GM12878 (cell line): ENCODE measurements around the gene SRSF1. TPM values are rescaled to one million over a fixed set of nuclear protein-coding genes. Genes with fewer than 3 reads are reported as not detected.

Experiments
- ATAC-seq: fragments of 200-7000 bp; cut with Tn5 transposase; 3 replicates; pipeline ENCODE4 v1.9.1; 2020; ENCODE audit warnings: mild to moderate bottlenecking, moderate library complexity
- Bru-seq: library from RNA; stranded (reverse); fragments of 400-500 nt; gene quantifications from one replicate; lab custom pipeline; 2021; lab: Mats Ljungman, UMichigan
- BruChase-seq, 2 experiments: library from RNA; stranded (reverse); fragments of 400-500 nt; gene quantifications; one replicate each; lab custom pipeline; 2021; lab: Mats Ljungman, UMichigan
- BruUV-seq: library from RNA; stranded (reverse); fragments of 400-500 nt; replicated peaks from 2 replicates; lab custom pipeline; 2021; lab: Mats Ljungman, UMichigan
- CTCF ChIA-PET: fragments of 300-600 bp; sonication (Branson Sonifier 250); formaldehyde crosslinking; extraction: SDS; loops from one replicate; lab custom pipeline; 2021; ENCODE audit warnings: inconsistent platforms; lab: Yijun Ruan, JAX
- POLR2A ChIA-PET: fragments of 350-600 bp; formaldehyde crosslinking; extraction: SDS; loops from one replicate; lab custom pipeline; 2021; ENCODE audit warnings: inconsistent platforms; lab: Charles Lee
- RAD21 ChIA-PET: fragments of 300-600 bp; sonication (Branson Sonifier 250); formaldehyde crosslinking; loops from one replicate; lab custom pipeline; 2023; ENCODE audit warnings: antibody characterized with exemption; ENCODE audit not compliant: unreplicated experiment; lab: Charles Lee
- SMC1A ChIA-PET: fragments of 300-600 bp; sonication (Branson Sonifier 250); formaldehyde crosslinking; loops from one replicate; lab custom pipeline; 2023; ENCODE audit not compliant: unreplicated experiment, uncharacterized antibody; lab: Charles Lee
- DNase-seq: peaks from one replicate; pipeline ENCODE4 v3.0.0-alpha.2; 2011; ENCODE audit warnings: low read depth, low spot score
- FAIRE-seq: peaks from 3 replicates; lab custom pipeline; 2011; peaks lifted over from hg19 to GRCh38; lab: Jason Lieb, UNC
- H2AFZ ChIP-seq: 2 replicates; pipeline ENCODE4 v1.6.0; 2011; ENCODE audit warnings: low read depth, low read length, control low read depth; ENCODE audit not compliant: control insufficient read depth
- H3K27ac ChIP-seq: 2 replicates; pipeline ENCODE4 v1.5.1; 2011; ENCODE audit warnings: control low read depth; ENCODE audit not compliant: control insufficient read depth, insufficient read depth
- H3K27me3 ChIP-seq, 2 experiments: replicated peaks in 1 of 2; 2 replicates each; pipeline versions ENCODE4 v1.6.0 to v1.6.1; 2011; ENCODE audit warnings: low read length in 1 of 2; ENCODE audit not compliant: control insufficient read depth in 2 of 2, insufficient read depth in 2 of 2
- H3K36me3 ChIP-seq, 2 experiments: 2 replicates each; pipeline ENCODE4 v1.5.1; 2011; ENCODE audit warnings: low read length in 1 of 2; ENCODE audit not compliant: control insufficient read depth in 2 of 2, insufficient read depth in 2 of 2
- H3K4me1 ChIP-seq: 2 replicates; pipeline ENCODE4 v1.6.1; 2011; ENCODE audit warnings: mild to moderate bottlenecking, low read length, moderate library complexity, mixed read lengths; ENCODE audit not compliant: control insufficient read depth, insufficient read depth
- H3K4me2 ChIP-seq: 2 replicates; pipeline ENCODE4 v1.6.0; 2011; ENCODE audit warnings: control low read depth; ENCODE audit not compliant: control insufficient read depth, insufficient read depth
- H3K4me3 ChIP-seq: fragments of 200-600 bp; sonication (generic); 2 replicates; pipeline ENCODE4 v1.5.1; 2016
- H3K79me2 ChIP-seq: 2 replicates; pipeline ENCODE4 v1.6.0; 2011; ENCODE audit warnings: low read length; ENCODE audit not compliant: control insufficient read depth, insufficient read depth
- H3K9ac ChIP-seq: 2 replicates; pipeline ENCODE4 v1.8.0; 2011; ENCODE audit warnings: low read length, control low read depth, mixed read lengths; ENCODE audit not compliant: control insufficient read depth, insufficient read depth
- H3K9me3 ChIP-seq: replicated peaks from 3 replicates; pipeline ENCODE4 v1.5.1; 2011; ENCODE audit warnings: mild to moderate bottlenecking, low read length; ENCODE audit not compliant: control insufficient read depth, insufficient read depth
- H4K20me1 ChIP-seq: 2 replicates; pipeline ENCODE4 v1.6.0; 2011; ENCODE audit not compliant: control insufficient read depth, insufficient read depth
- CBFB ChIP-seq: IDR thresholded peaks from 2 replicates; pipeline ENCODE4 v1.6.1; 2016; ENCODE audit warnings: antibody characterized with exemption, low read depth
- CREB1 ChIP-seq: IDR thresholded peaks from 2 replicates; pipeline ENCODE4 v1.6.1; 2012; ENCODE audit warnings: low read depth, mild to moderate bottlenecking, inconsistent platforms
- GATAD2B ChIP-seq: fragments of 450-650 bp; conservative IDR thresholded peaks from 2 replicates; pipeline ENCODE4 v1.6.1; 2017; ENCODE audit warnings: low read depth, mild to moderate bottlenecking, moderate library complexity
- IKZF1 ChIP-seq: fragments of 450-650 bp; conservative IDR thresholded peaks from 2 replicates; pipeline ENCODE4 v1.6.1; 2017; ENCODE audit warnings: antibody characterized with exemption, mild to moderate bottlenecking
- MTA2 ChIP-seq: fragments of 450-650 bp; IDR thresholded peaks from 2 replicates; pipeline ENCODE4 v1.6.1; 2016; ENCODE audit warnings: low read depth, mild to moderate bottlenecking, moderate library complexity
- NBN ChIP-seq: fragments of 450-650 bp; IDR thresholded peaks from 2 replicates; pipeline ENCODE4 v1.6.1; 2016
- NR2F1 ChIP-seq: fragments of 450-650 bp; conservative IDR thresholded peaks from 2 replicates; pipeline ENCODE4 v1.6.1; 2017; ENCODE audit warnings: mild to moderate bottlenecking
- POLR2A ChIP-seq: IDR thresholded peaks from 2 replicates; pipeline ENCODE4 v1.6.1; 2011; ENCODE audit warnings: low read depth, mild to moderate bottlenecking, low read length
- RELB ChIP-seq: fragments of 450-650 bp; IDR thresholded peaks from 2 replicates; pipeline ENCODE4 v1.6.1; 2017; ENCODE audit warnings: low read depth, mild to moderate bottlenecking, moderate library complexity
- TBL1XR1 ChIP-seq: IDR thresholded peaks from 2 replicates; pipeline ENCODE4 v1.6.1; 2012; ENCODE audit warnings: low read depth, low read length, improper control_type of control experiment
- YY1 ChIP-seq: IDR thresholded peaks from 2 replicates; pipeline ENCODE4 v1.6.1; 2011; ENCODE audit warnings: low read depth, mild to moderate bottlenecking, low read length
- ZNF217 ChIP-seq: fragments of 450-650 bp; IDR thresholded peaks from 2 replicates; pipeline ENCODE4 v1.6.1; 2017; ENCODE audit warnings: antibody characterized with exemption, mild to moderate bottlenecking
- ZNF687 ChIP-seq: fragments of 450-650 bp; IDR thresholded peaks from 2 replicates; pipeline ENCODE4 v1.6.1; 2017; ENCODE audit warnings: mild to moderate bottlenecking, moderate library complexity
- WGBS: methylation state at CpG from one replicate; pipeline ENCODE4 v1.1.6; 2016; ENCODE audit warnings: low lambda C conversion rate; ENCODE audit not compliant: insufficient replicate concordance, insufficient coverage; ENCODE audit errors: missing lambda C conversion rate; 5-methylcytosine and 5-hydroxymethylcytosine counted together
- in situ Hi-C: fragments of 300-500 bp; cut with MboI; formaldehyde crosslinking; loops from 9 replicates; pipeline ENCODE4 v1.14.3; 2018; ENCODE audit warnings: mixed read lengths
- intact Hi-C: fragments of 100-400 bp; cut with micrococcal nuclease; formaldehyde crosslinking; loops from one replicate; pipeline ENCODE4 v1.14.2; 2022; ENCODE audit not compliant: unreplicated experiment
- long read RNA-seq, 2 experiments: library from polyadenylated mRNA; unstranded; transcript quantifications; one replicate each; pipeline ENCODE4 v2.0.0, GENCODE V29; 2019 to 2020
- polyA minus RNA-seq, 3 experiments: library from RNA; depleted of rRNA, polyadenylated mRNA; stranded (reverse); fragments of >200 nt; gene quantifications; 2 replicates each; pipeline ENCODE4 v1.2.3, GENCODE V29; 2011
- polyA plus RNA-seq, 11 experiments: library from polyadenylated mRNA; depleted of rRNA in 4 of 11; unstranded in 6 of 11; stranded (reverse) in 5 of 11; fragments of >200 nt; fragmentation: Nextera tagmentation in 4 of 11; fragmentation: Illumina TruSeq in 1 of 11; extraction: Ambion mirVana in 4 of 11; extraction: Trizol in 1 of 11; gene quantifications; 1 replicate in 1 of 11; 2 replicates in 10 of 11; pipeline versions ENCODE4 v1.2.1 to v1.2.3, GENCODE V29; 2011 to 2016; ENCODE audit warnings: inconsistent platforms in 2 of 11, missing spikeins in 2 of 11, low read depth in 1 of 11
- total RNA-seq, 4 experiments: library from RNA; depleted of rRNA in 3 of 4; stranded (reverse); fragments of >200 nt in 3 of 4; fragmentation: Illumina TruSeq in 1 of 4; extraction: Trizol in 1 of 4; gene quantifications; 2 replicates each; pipeline versions ENCODE4 v1.2.1 to v1.2.3, GENCODE V29; 2013 to 2021

SRSF1 gene
- total RNA-seq (2013; cell fraction: nucleolus; rRNA removed): 908 and 925 TPM in 2 replicates
- total RNA-seq (2014; rRNA removed): 386 and 445 TPM in 2 replicates
- 449 and 474 TPM in 2 replicates for total RNA-seq (2014; rRNA removed; fragmentation: Illumina TruSeq; extraction: Trizol)
- total RNA-seq (2021): 429 and 438 TPM in 2 replicates
- polyA plus RNA-seq (2011; ENCODE audit: low read depth): 92.6 TPM
- 451 and 626 TPM in 2 replicates for polyA plus RNA-seq (2011; rRNA removed)
- polyA plus RNA-seq (2011; cell fraction: cytosol; rRNA removed): 202 and 387 TPM in 2 replicates
- polyA plus RNA-seq (2011; cell fraction: nucleus; rRNA removed): 1,046 and 1,298 TPM in 2 replicates
- polyA plus RNA-seq (2012): 174 and 210 TPM in 2 replicates
- 377 and 464 TPM in 2 replicates for polyA plus RNA-seq (2014; fragmentation: Illumina TruSeq; extraction: Trizol)
- polyA plus RNA-seq (2014; fragmentation: Nextera tagmentation; extraction: Ambion mirVana): 100 to 1,000 TPM; 101 to 104 TPM
- 392 and 421 TPM in 2 replicates for polyA plus RNA-seq (2014; rRNA removed)
- polyA plus RNA-seq (2016; fragmentation: Nextera tagmentation; extraction: Ambion mirVana): 100 to 1,000 TPM; 387 to 420 TPM
- 321 and 353 TPM in 2 replicates for polyA minus RNA-seq (2011; rRNA and poly(A)+ RNA removed)
- polyA minus RNA-seq (2011; cell fraction: cytosol; rRNA and poly(A)+ RNA removed): 159 and 182 TPM in 2 replicates
- polyA minus RNA-seq (2011; cell fraction: nucleus; rRNA and poly(A)+ RNA removed): 566 and 707 TPM in 2 replicates
- Bru-seq, nascent RNA: percentile 100 among the genes with signal in this experiment
- BruChase-seq, experiment 1, labeled RNA remaining after a 6-hour chase: percentile 100 among the genes with signal in this experiment
- BruChase-seq, experiment 2, labeled RNA remaining after a 2-hour chase: percentile 100 among the genes with signal in this experiment
- long read RNA-seq, experiment 1, transcript SRSF1-201 (4 exons, 1,513 nt): major isoform, 176 of 186 reads
- long read RNA-seq, experiment 1, partial matches to known transcripts: 5 of 186 reads
- long read RNA-seq, experiment 1, other reads (novel, unspliced or antisense): 5 of 186 reads
- long read RNA-seq, experiment 2, transcript SRSF1-204 (4 exons, 1,720 nt): minor isoform, 14 of 315 reads
- long read RNA-seq, experiment 2, transcript SRSF1-201 (4 exons, 1,513 nt): major isoform, 134 of 315 reads
- long read RNA-seq, experiment 2, partial matches to known transcripts: 17 of 315 reads
- long read RNA-seq, experiment 2, other reads (novel, unspliced or antisense): 149 of 315 reads

- no TSS peak for BruUV-seq
- ChIA-PET SMC1A (interaction anchor here (0.8 to 3.1 kb wide), 16 partner anchors 10 to 308 kb away, joined by 3 to 13 read pairs (median 4); partner anchors contain the start of gene MRPS23), POLR2A (interaction anchor here (0.6 to 2.9 kb wide), 22 partner anchors 9 to 1098 kb away, joined by 3 to 21 read pairs (median 3); partner anchors contain the start of genes DYNLL2 and MRPS23), RAD21 (interaction anchor here (0.6 to 3.2 kb wide), 16 partner anchors 10 to 157 kb away, joined by 3 to 22 read pairs (median 6); partner anchors contain the start of genes DYNLL2, MRPS23 and VEZF1), CTCF (interaction anchor here (0.9 to 19.6 kb wide), 17 partner anchors 8 to 926 kb away, joined by 3 to 708 read pairs (median 3); partner anchors contain the start of gene MRPS23)
- Histone ChIP-seq H3K9ac (peak within 1 kb of the TSS; percentile 95), H3K27me3 (no peaks in the 10 kb centered on the region), H3K36me3 (peaks cover 1 to 27% of the 10 kb centered on the region in 2 experiments; a peak in 3 of 4 replicates), H3K9me3 (no peaks in the 10 kb centered on the region), H2AFZ (peak within 1 kb of the TSS; percentile 93), H3K4me1 (peaks cover 8% of the 10 kb centered on the region; the same call in 1 of the 2 replicates), H3K79me2 (peaks cover 54% of the 10 kb centered on the region), H3K27ac (peak within 1 kb of the TSS; percentile 96), H3K4me2 (peak within 1 kb of the TSS; percentile 77), H3K4me3 (peak within 1 kb of the TSS; percentile 98), H4K20me1 (peaks cover 2% of the 10 kb centered on the region; the same call in 1 of the 2 replicates)
- under 1% methylated on average over 86 of the region's 86 CpGs for WGBS
- DNase-seq (peak; percentile 97), ATAC-seq (peak; percentile 91), FAIRE-seq (peak; percentile 90)
- in situ Hi-C loops: no loop called here
- intact Hi-C loops: loop anchor here (2.0 kb wide), 2 partner anchors 76 to 106 kb away; partner anchors contain the start of gene DYNLL2
- TF ChIP-seq NBN (peak; percentile 79), CBFB (peak; percentile 89), RELB (peak; percentile 92), NR2F1 (peak; percentile 34; the same call in 1 of the 2 replicates), ZNF687 (peak; percentile 97), CREB1 (peak; percentile 87), YY1 (peak; percentile 98), ZNF217 (no peak), IKZF1 (peak; percentile 99), GATAD2B (peak; percentile 62; the same call in 1 of the 2 replicates), MTA2 (peak; percentile 44; the same call in 1 of the 2 replicates), POLR2A (peak; percentile 99), TBL1XR1 (no peak)
These were observed at the start of gene SRSF1 for GRCh38 chr17:58006924-58007780. TSS of gene SRSF1 (minus strand) at chr17:58007246. CDS start at chr17:58007137, 109 bp downstream.
